Uterus (tissue), 2 donors: Measurements from ENCODE around the gene FUBP1.

Source experiments
- CTCF ChIP-seq, 4 experiments: fragments of 200-600 bp in 2 of 4; fragments of 450-650 bp in 2 of 4; sonication (generic) in 2 of 4; IDR thresholded peaks; one replicate each; pipeline ENCODE4 v1.5.1; 2016 to 2019; ENCODE audit warnings: antibody characterized with exemption in 4 of 4, mild to moderate bottlenecking in 2 of 4, moderate library complexity in 1 of 4
- POLR2A ChIP-seq, 2 donors: fragments of 450-650 bp; IDR thresholded peaks; one replicate each; pipeline ENCODE4 v1.6.1; 2016; ENCODE audit warnings: antibody characterized with exemption in 2 of 2, mild to moderate bottlenecking in 1 of 2, moderate library complexity in 1 of 2

- TF ChIP-seq CTCF (IDR thresholded peaks at IDR 0.05): no peak
- TF ChIP-seq POLR2A (IDR thresholded peaks at IDR 0.05): no peak
Measured at GRCh38 chr1:77926561-77927357, 52.1 kb downstream of the FUBP1 start.
